ENCODE data around the gene FIBCD1. TPM values are rescaled to one million over a fixed set of nuclear protein-coding genes. Genes with fewer than 3 reads are reported as not detected.
A peak's percentile ranks its signal among the peaks of the same experiment; 100 is the strongest.

Gene FIBCD1
- total and polyA plus RNA-seq, 2 of the 8 experiments (the other 6 are each of a cell fraction or from before 2014, with no cell fraction given), result 6.1 to 8.8 TPM

- no peak overlapping the region for H3K14ac ChIP-seq (ENCODE audit: insufficient read length)
- H3K27me3 ChIP-seq (replicated peaks in 1 of 4; ENCODE audit: control insufficient read depth in 3 of 4, extremely low read depth in 1 of 4, insufficient read depth in 3 of 4, low read length in 3 of 4), result no peaks in the 10 kb centered on the region
- no peak overlapping the region for H3K4me3 ChIP-seq (ENCODE audit: extremely low read depth in 1 of 4, insufficient read depth in 2 of 4, low read depth in 3 of 4, low read length in 4 of 4)
- H2BK5ac ChIP-seq (ENCODE audit: low read depth, low read length), result no peak overlapping the region
- no peak overlapping the region for H2AFZ ChIP-seq (ENCODE audit: low read length)
- no peak overlapping the region for H3K4me2 ChIP-seq (ENCODE audit: insufficient read depth in 1 of 2, low read depth in 2 of 2, low read length in 2 of 2)
- H3K4ac ChIP-seq (replicated peaks; ENCODE audit: insufficient read length, low read depth, low read length), result peak overlapping the region; percentile 26
- no peaks in the 10 kb centered on the region for H3K79me2 ChIP-seq (ENCODE audit: control insufficient read depth in 1 of 2, insufficient read depth in 2 of 2, low read length in 2 of 2)
- no peak overlapping the region for H2BK120ac ChIP-seq (replicated peaks; ENCODE audit: low read depth, low read length)
- H2BK12ac ChIP-seq (ENCODE audit: low read depth, low read length), result no peak overlapping the region
- H4K8ac ChIP-seq (ENCODE audit: extremely low read depth, insufficient read depth, low read length), result no peak overlapping the region
- peaks cover 0 to 6% of the 10 kb centered on the region in 2 experiments for H4K20me1 ChIP-seq (replicated peaks in 1 of 2; ENCODE audit: control insufficient read depth in 1 of 2, insufficient read depth in 2 of 2, low read length in 2 of 2)
- no peak overlapping the region for H2BK15ac ChIP-seq (ENCODE audit: low read length)
- no peak overlapping the region for H3K56ac ChIP-seq (replicated peaks; ENCODE audit: insufficient read length, low read depth, low read length)
- no peak overlapping the region for H4K91ac ChIP-seq (replicated peaks; ENCODE audit: insufficient read length, low read length)
- H3K79me1 ChIP-seq (ENCODE audit: low read depth, low read length), result no peaks in the 10 kb centered on the region
- H2AK5ac ChIP-seq (ENCODE audit: low read depth, low read length), result 0 out of 2 replicates have a peak overlapping the region, but pooled peaks have one; percentile 39
- H4K5ac ChIP-seq (ENCODE audit: insufficient read length, low read depth, low read length), result no peak overlapping the region
- H2BK20ac ChIP-seq (ENCODE audit: low read length), result no peak overlapping the region
- WGBS, 2 experiments (ENCODE audit: extremely low coverage in 1 of 2, insufficient coverage in 1 of 2, insufficient read length in 1 of 2, insufficient replicate concordance in 2 of 2, low coverage in 1 of 2, low lambda C conversion rate in 2 of 2, missing lambda C conversion rate in 1 of 2), result 74% methylated on average over 6 of the region's 6 CpGs; no CpG with 5 or more reads in 1 of the 2 experiments
- ChIA-PET CTCF (ENCODE audit: partially characterized antibody) (interaction anchor here (0.7 to 1.7 kb wide), 11 partner anchors 11 to 269 kb away, joined by 3 to 6 read pairs (median 4); no protein-coding TSS in a partner anchor), POLR2A (ENCODE audit: partially characterized antibody) (interaction anchor here (0.8 to 1.6 kb wide), 3 partner anchors 8 to 13 kb away, joined by 3 read pairs; no protein-coding TSS in a partner anchor)
- H3K9ac ChIP-seq (replicated peaks in 1 of 4; ENCODE audit: extremely low read depth in 1 of 4, low read depth in 3 of 4, low read length in 3 of 4), result no peak overlapping the region
- no peak overlapping the region for H3K23ac ChIP-seq (ENCODE audit: insufficient read length)
- no peak overlapping the region for H3K27ac ChIP-seq (ENCODE audit: low read depth, low read length)
- H3K4me1 ChIP-seq (replicated peaks in 1 of 4; ENCODE audit: control insufficient read depth in 3 of 4, insufficient read depth in 4 of 4, low read length in 3 of 4), result peaks cover 0 to 2% (median 0%) of the 10 kb centered on the region in 4 experiments; a peak in 1 of 7 replicates
- peaks cover 0 to 10% of the 10 kb centered on the region in 2 experiments; a peak in 1 of 4 replicates for H3K9me3 ChIP-seq (ENCODE audit: insufficient read depth in 2 of 2, low read depth in 1 of 2, low read length in 1 of 2)
- no peaks in the 10 kb centered on the region for H3K36me3 ChIP-seq (ENCODE audit: control insufficient read depth in 2 of 4, insufficient read depth in 4 of 4, low read length in 3 of 4)
- H3K18ac ChIP-seq (ENCODE audit: extremely low read depth, low read length), result no peak overlapping the region
- FAIRE-seq (no peak), DNase-seq (ENCODE audit: low read depth in 1 of 2, low spot score in 2 of 2) (no peak)
- H3K23me2 ChIP-seq (ENCODE audit: low read depth, low read length), result peaks cover 7% of the 10 kb centered on the region; the same call in 1 of the 2 replicates
- TF ChIP-seq CTBP2 (IDR thresholded peaks at IDR 0.05; ENCODE audit: borderline replicate concordance, insufficient read depth, insufficient read length, low read length), result no peak
- TF ChIP-seq SUZ12 (IDR thresholded peaks at IDR 0.05; ENCODE audit: low read length), result no peak
- TF ChIP-seq BRCA1 (IDR thresholded peaks at IDR 0.05; ENCODE audit: low read depth, low read length), result no peak
- TF ChIP-seq SIN3A (conservative IDR thresholded peaks at IDR 0.05 in 1 of 2, IDR thresholded peaks at IDR 0.05 in 1 of 2; ENCODE audit: low read depth in 1 of 2, low read length in 2 of 2), result no peak
- no peak for TF ChIP-seq TCF12 (IDR thresholded peaks at IDR 0.05; ENCODE audit: low read depth, low read length)
- TF ChIP-seq GABPA (IDR thresholded peaks at IDR 0.05; ENCODE audit: borderline replicate concordance, insufficient read depth, low read length), result no peak
- no peak for TF ChIP-seq NRF1 (IDR thresholded peaks at IDR 0.05; ENCODE audit: low read depth, low read length)
- no peak for TF ChIP-seq NANOG (IDR thresholded peaks at IDR 0.05; ENCODE audit: insufficient read depth, low read depth, low read length, poor library complexity, severe bottlenecking)
- TF ChIP-seq USF2 (IDR thresholded peaks at IDR 0.05; ENCODE audit: low read length), result no peak
- no peak for TF ChIP-seq EGR1 (IDR thresholded peaks at IDR 0.05; ENCODE audit: borderline replicate concordance, low read depth, low read length)
- TF ChIP-seq POLR2AphosphoS5 (IDR thresholded peaks at IDR 0.05; ENCODE audit: low read depth, low read length), result no peak
Measured at GRCh38 chr9:130952065-130952762, 13.2 kb upstream of the FIBCD1 start.
